Peyer's patch (tissue), 4 donors: ENCODE results near the gene ZNF407. TPM values are rescaled to one million over a fixed set of nuclear protein-coding genes. Genes with fewer than 3 reads are reported as not detected.
A peak's percentile ranks its signal among the peaks of the same experiment; 100 is the strongest.

Experiments used
- DNase-seq, 3 donors: peaks; one replicate each; pipeline ENCODE4 v3.0.0-alpha.2; 2017 to 2019
- H3K27ac ChIP-seq, 4 donors: fragments of 200-600 bp; sonication (generic); one replicate each; pipeline ENCODE4 v1.5.1; 2016 to 2019
- H3K27me3 ChIP-seq, 2 donors: fragments of 200-600 bp; sonication (generic); one replicate each; pipeline ENCODE4 v1.5.1; 2019
- H3K36me3 ChIP-seq, 3 donors: fragments of 200-600 bp; sonication (generic); one replicate each; pipeline ENCODE4 v1.5.1; 2016 to 2019
- H3K4me1 ChIP-seq, 4 donors: fragments of 200-600 bp; sonication (generic); one replicate each; pipeline ENCODE4 v1.5.1; 2016 to 2019
- H3K4me3 ChIP-seq, 4 donors: fragments of 200-600 bp; sonication (generic); 1 replicate in 3 of 4; 2 replicates in 1 of 4; pipeline ENCODE4 v1.5.1; 2016 to 2019; ENCODE audit warnings: mild to moderate bottlenecking in 1 of 4
- H3K9me3 ChIP-seq, 4 donors: fragments of 200-600 bp; sonication (generic); one replicate each; pipeline ENCODE4 v1.5.1; 2016 to 2019; ENCODE audit warnings: mild to moderate bottlenecking in 1 of 4
- CTCF ChIP-seq, 6 experiments: fragments of 450-650 bp in 4 of 6; fragments of 200-600 bp in 2 of 6; sonication (generic) in 1 of 6; IDR thresholded peaks; one replicate each; pipeline ENCODE4 v1.5.1; 2017 to 2019; ENCODE audit warnings: antibody characterized with exemption in 6 of 6, mild to moderate bottlenecking in 3 of 6, moderate library complexity in 1 of 6
- POLR2A ChIP-seq, 2 donors: fragments of 450-650 bp; IDR thresholded peaks; one replicate each; pipeline ENCODE4 v1.5.1; 2017; ENCODE audit warnings: antibody characterized with exemption in 2 of 2, mild to moderate bottlenecking in 2 of 2, moderate library complexity in 2 of 2
- total RNA-seq, 4 donors: library from RNA; depleted of rRNA; stranded (reverse); fragments of >200 nt; gene quantifications; one replicate each; pipeline ENCODE4 v1.1.0, GENCODE V29; 2016

The ZNF407 gene
- total RNA-seq, 4 donors from 2014 or later, result 24.0 to 54.5 (median 32.3) TPM

- no peak for TF ChIP-seq CTCF (IDR thresholded peaks at IDR 0.05)
- TF ChIP-seq POLR2A (IDR thresholded peaks at IDR 0.05), result no peak
- Histone ChIP-seq H3K27ac (no peak overlapping the region), H3K36me3 (peaks cover 0 to 7% (median 0%) of the 10 kb centered on the region in 3 donors), H3K27me3 (no peaks in the 10 kb centered on the region), H3K9me3 (peaks cover 0 to 2% (median 0%) of the 10 kb centered on the region in 4 donors), H3K4me3 (no peak overlapping the region), H3K4me1 (peaks cover 0 to 8% (median 7%) of the 10 kb centered on the region in 4 donors)
- peak in 2 of 3 donors; percentile 32 to 44 for DNase-seq
Observed at GRCh38 chr18:75068682-75069435, 471.2 kb downstream of the ZNF407 start.

GRCh38 chr18:75070235-75070624 is 472.6 kb downstream of the ZNF407 start:
- Histone ChIP-seq H3K4me1 (peaks cover 0 to 8% (median 7%) of the 10 kb centered on the region in 4 donors), H3K27ac (peak overlapping the region; percentile 59 to 74 (median 70)), H3K9me3 (peaks cover 0 to 9% (median 0%) of the 10 kb centered on the region in 4 donors), H3K36me3 (no peaks in the 10 kb centered on the region), H3K4me3 (peak overlapping the region in 1 of 4 donors; percentile 0), H3K27me3 (no peaks in the 10 kb centered on the region)
- no peak for DNase-seq
- TF ChIP-seq CTCF (IDR thresholded peaks at IDR 0.05), result no peak
- no peak for TF ChIP-seq POLR2A (IDR thresholded peaks at IDR 0.05)

- DNase-seq, result peak; percentile 55 to 84 (median 83)
- H3K27ac ChIP-seq, result peak overlapping the region; percentile 59 to 74 (median 70)
- peaks cover 0 to 15% (median 0%) of the 10 kb centered on the region in 4 donors for H3K9me3 ChIP-seq
- TF ChIP-seq POLR2A (IDR thresholded peaks at IDR 0.05), result no peak
- TF ChIP-seq CTCF (IDR thresholded peaks at IDR 0.05), result no peak
- H3K36me3 ChIP-seq, result no peaks in the 10 kb centered on the region
- no peaks in the 10 kb centered on the region for H3K27me3 ChIP-seq
- H3K4me3 ChIP-seq, result peak overlapping the region; percentile 0 to 31 (median 10)
- H3K4me1 ChIP-seq, result peaks cover 0 to 8% (median 7%) of the 10 kb centered on the region in 4 donors
Observed at GRCh38 chr18:75070625-75071483, 473.2 kb downstream of the ZNF407 start.

- Histone ChIP-seq H3K27me3 (no peaks in the 10 kb centered on the region), H3K9me3 (peaks cover 0 to 16% (median 0%) of the 10 kb centered on the region in 4 donors), H3K4me1 (peaks cover 0 to 8% (median 7%) of the 10 kb centered on the region in 4 donors), H3K27ac (peak overlapping the region in 3 of 4 donors; percentile 59 to 73 (median 68)), H3K4me3 (peak overlapping the region in 3 of 4 donors; percentile 3 to 31 (median 16)), H3K36me3 (no peaks in the 10 kb centered on the region)
- TF ChIP-seq CTCF (IDR thresholded peaks at IDR 0.05), result no peak
- no peak for TF ChIP-seq POLR2A (IDR thresholded peaks at IDR 0.05)
- DNase-seq, result no peak
Observed at GRCh38 chr18:75071484-75071785, 473.8 kb downstream of the ZNF407 start.

- H3K4me1 ChIP-seq, result peaks cover 0 to 8% (median 7%) of the 10 kb centered on the region in 4 donors
- peaks cover 0 to 21% (median under 1%) of the 10 kb centered on the region in 4 donors for H3K9me3 ChIP-seq
- no peaks in the 10 kb centered on the region for H3K36me3 ChIP-seq
- H3K27me3 ChIP-seq, result no peaks in the 10 kb centered on the region
- H3K4me3 ChIP-seq, result no peak overlapping the region
- H3K27ac ChIP-seq, result peak overlapping the region in 3 of 4 donors; percentile 59 to 73 (median 68)
- TF ChIP-seq CTCF (IDR thresholded peaks at IDR 0.05) (no peak), POLR2A (IDR thresholded peaks at IDR 0.05) (no peak)
- DNase-seq, result peak in 1 of 3 donors; percentile 37
Observed at GRCh38 chr18:75071866-75072671, 474.4 kb downstream of the ZNF407 start.
